Panc1 (cell line): ENCODE measurements around the gene KAZN. TPM values are rescaled to one million over a fixed set of nuclear protein-coding genes. Genes with fewer than 3 reads are reported as not detected.

Experiments
- ATAC-seq: fragments of 200-7000 bp; cut with Tn5 transposase; 2 replicates; pipeline ENCODE4 v1.9.1; 2020; ENCODE audit warnings: mild to moderate bottlenecking, moderate library complexity
- BruUV-seq: library from RNA; stranded (reverse); fragments of 400-500 nt; replicated peaks from 2 replicates; lab custom pipeline; 2021; lab: Mats Ljungman, UMichigan
- CTCF ChIA-PET: fragments of 300-600 bp; sonication (Branson Sonifier 250); formaldehyde crosslinking; loops from one replicate; lab custom pipeline; 2022; ENCODE audit warnings: antibody characterized with exemption; lab: Charles Lee
- POLR2A ChIA-PET: fragments of 300-600 bp; sonication (Branson Sonifier 250); formaldehyde crosslinking; loops from one replicate; lab custom pipeline; 2022; ENCODE audit warnings: antibody characterized with exemption; lab: Charles Lee
- DNase-seq: peaks from one replicate; pipeline ENCODE4 v3.0.0-alpha.2; 2010; ENCODE audit warnings: low read depth, low spot score
- H3K27ac ChIP-seq: 2 replicates; pipeline ENCODE4 v1.5.1; 2011; ENCODE audit warnings: mild to moderate bottlenecking, low read length, inconsistent platforms
- H3K27me3 ChIP-seq: fragments of 200-500 bp; sonication (Bioruptor generic); 2 replicates; pipeline ENCODE4 v1.6.0; 2014; ENCODE audit warnings: low read length, inconsistent platforms; ENCODE audit not compliant: control insufficient read depth, insufficient read depth
- H3K36me3 ChIP-seq: fragments of 200-500 bp; sonication (Bioruptor generic); 2 replicates; pipeline ENCODE4 v1.5.1; 2014; ENCODE audit warnings: inconsistent platforms, mild to moderate bottlenecking, low read length, moderate library complexity; ENCODE audit not compliant: control insufficient read depth, insufficient read depth
- H3K4me1 ChIP-seq: 2 replicates; pipeline ENCODE4 v1.5.1; 2011; ENCODE audit warnings: inconsistent platforms, mild to moderate bottlenecking, low read length, moderate library complexity; ENCODE audit not compliant: control insufficient read depth, insufficient read depth
- H3K4me3 ChIP-seq, 2 experiments: 2 replicates each; pipeline ENCODE4 v1.5.1; 2011 to 2012; ENCODE audit warnings: low read depth in 2 of 2, low read length in 2 of 2, mild to moderate bottlenecking in 2 of 2, inconsistent platforms in 1 of 2, moderate library complexity in 1 of 2
- H3K9me3 ChIP-seq: fragments of 200-500 bp; sonication (Bioruptor generic); 2 replicates; pipeline ENCODE4 v1.5.1; 2014; ENCODE audit warnings: low read depth, mild to moderate bottlenecking, inconsistent platforms, low read length, moderate library complexity; ENCODE audit not compliant: control insufficient read depth, insufficient read depth
- POLR2AphosphoS5 ChIP-seq: IDR thresholded peaks from 2 replicates; pipeline ENCODE4 v1.6.1; 2012; ENCODE audit warnings: mild to moderate bottlenecking, low read depth, low read length, moderate library complexity
- SIN3A ChIP-seq: IDR thresholded peaks from 2 replicates; pipeline ENCODE4 v1.6.1; 2012; ENCODE audit warnings: low read depth, mild to moderate bottlenecking, low read length, moderate library complexity, borderline replicate concordance; ENCODE audit not compliant: insufficient read depth
- TCF7L2 ChIP-seq: IDR thresholded peaks from 2 replicates; pipeline ENCODE4 v1.6.1; 2011; ENCODE audit warnings: mild to moderate bottlenecking, low read depth, low read length, inconsistent platforms
- in situ Hi-C: cut with HindIII; loops from 2 replicates; pipeline ENCODE4 v1.10.0; 2016; ENCODE audit warnings: low sequenced_read_pairs, low pct_unique_long_range_greater_than_20kb
- intact Hi-C: fragments of 100-400 bp; cut with micrococcal nuclease; formaldehyde crosslinking; loops from one replicate; pipeline ENCODE4 v1.10.0; 2022; ENCODE audit not compliant: unreplicated experiment
- total RNA-seq: library from RNA; stranded (reverse); gene quantifications from one replicate; pipeline ENCODE4 v1.2.1, GENCODE V29; 2021; ENCODE audit not compliant: unreplicated experiment
- TF ChIP-seq, protein P1 (sequence below), 2 experiments: IDR thresholded peaks; 2 replicates each; pipeline ENCODE4 v1.6.1; 2011 to 2012; ENCODE audit warnings: low read depth in 2 of 2, control low read depth in 1 of 2, low read length in 1 of 2, mild to moderate bottlenecking in 1 of 2, moderate library complexity in 1 of 2; ENCODE audit not compliant: insufficient read depth in 1 of 2
- TF ChIP-seq, protein P2 (sequence below): fragments of 450-650 bp; IDR thresholded peaks from 2 replicates; pipeline ENCODE4 v1.5.1; 2017; ENCODE audit warnings: mild to moderate bottlenecking

KAZN gene
- total RNA-seq, 1 experiment from 2014 or later: 6.6 TPM

DNA sequence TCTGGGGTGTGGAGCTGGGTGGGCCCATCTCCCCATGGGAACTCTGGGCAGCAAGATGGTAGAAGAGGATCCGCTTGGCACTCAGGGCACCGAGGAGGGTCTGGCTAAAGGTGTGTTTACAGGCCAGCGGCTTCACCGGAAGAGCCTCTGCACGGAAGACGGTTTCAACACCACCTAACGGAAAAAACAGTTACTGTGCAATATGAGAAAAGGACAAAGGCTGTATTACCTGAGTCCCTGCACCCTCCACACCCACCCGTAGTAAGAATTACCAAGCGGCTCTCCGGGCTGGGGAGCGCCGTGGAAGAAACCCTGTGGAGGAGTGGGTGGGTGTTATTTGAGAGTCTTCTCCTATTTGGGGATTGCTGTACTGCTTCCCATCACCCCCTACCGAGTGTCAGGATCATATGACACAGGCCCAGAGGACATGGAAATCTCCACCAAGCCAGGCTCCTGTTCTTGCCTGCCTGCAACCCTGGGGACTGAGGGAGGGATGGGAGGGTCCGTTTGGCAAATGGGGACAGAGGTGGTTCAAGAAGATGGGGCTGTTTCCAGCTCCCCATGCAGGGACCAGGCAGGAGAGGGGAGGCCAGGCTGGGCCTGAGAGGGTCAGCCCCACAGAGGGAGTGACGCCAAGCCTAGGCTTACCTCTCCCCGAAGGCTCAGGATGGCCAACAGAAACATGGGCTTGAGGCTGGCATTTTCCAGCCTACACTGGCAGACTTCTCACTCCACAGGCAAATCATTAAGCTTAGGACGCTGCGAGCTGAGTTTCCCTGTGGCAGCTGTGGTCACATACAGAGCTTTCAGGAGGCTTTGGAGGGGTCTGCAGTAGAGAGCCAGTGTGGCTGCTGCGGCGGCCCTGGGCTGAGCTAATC is 351.6 kb downstream of the KAZN start:
- in situ Hi-C loops (no loop called here), intact Hi-C loops (no loop called here)
- ChIA-PET CTCF (no interaction called here), POLR2A (interaction anchor here (0.6 kb wide), 1 partner anchor 16 kb away, joined by 3 read pairs; no protein-coding TSS in a partner anchor)
- Histone ChIP-seq H3K4me3 (no peak overlapping the region), H3K27me3 (no peaks in the 10 kb centered on the region), H3K36me3 (no peaks in the 10 kb centered on the region), H3K9me3 (no peaks in the 10 kb centered on the region), H3K4me1 (no peaks in the 10 kb centered on the region), H3K27ac (no peak overlapping the region)
- no peak for TF ChIP-seq POLR2AphosphoS5
- TF ChIP-seq TCF7L2: no peak
- TF ChIP-seq SIN3A: no peak
- TF ChIP-seq, protein P1, sequence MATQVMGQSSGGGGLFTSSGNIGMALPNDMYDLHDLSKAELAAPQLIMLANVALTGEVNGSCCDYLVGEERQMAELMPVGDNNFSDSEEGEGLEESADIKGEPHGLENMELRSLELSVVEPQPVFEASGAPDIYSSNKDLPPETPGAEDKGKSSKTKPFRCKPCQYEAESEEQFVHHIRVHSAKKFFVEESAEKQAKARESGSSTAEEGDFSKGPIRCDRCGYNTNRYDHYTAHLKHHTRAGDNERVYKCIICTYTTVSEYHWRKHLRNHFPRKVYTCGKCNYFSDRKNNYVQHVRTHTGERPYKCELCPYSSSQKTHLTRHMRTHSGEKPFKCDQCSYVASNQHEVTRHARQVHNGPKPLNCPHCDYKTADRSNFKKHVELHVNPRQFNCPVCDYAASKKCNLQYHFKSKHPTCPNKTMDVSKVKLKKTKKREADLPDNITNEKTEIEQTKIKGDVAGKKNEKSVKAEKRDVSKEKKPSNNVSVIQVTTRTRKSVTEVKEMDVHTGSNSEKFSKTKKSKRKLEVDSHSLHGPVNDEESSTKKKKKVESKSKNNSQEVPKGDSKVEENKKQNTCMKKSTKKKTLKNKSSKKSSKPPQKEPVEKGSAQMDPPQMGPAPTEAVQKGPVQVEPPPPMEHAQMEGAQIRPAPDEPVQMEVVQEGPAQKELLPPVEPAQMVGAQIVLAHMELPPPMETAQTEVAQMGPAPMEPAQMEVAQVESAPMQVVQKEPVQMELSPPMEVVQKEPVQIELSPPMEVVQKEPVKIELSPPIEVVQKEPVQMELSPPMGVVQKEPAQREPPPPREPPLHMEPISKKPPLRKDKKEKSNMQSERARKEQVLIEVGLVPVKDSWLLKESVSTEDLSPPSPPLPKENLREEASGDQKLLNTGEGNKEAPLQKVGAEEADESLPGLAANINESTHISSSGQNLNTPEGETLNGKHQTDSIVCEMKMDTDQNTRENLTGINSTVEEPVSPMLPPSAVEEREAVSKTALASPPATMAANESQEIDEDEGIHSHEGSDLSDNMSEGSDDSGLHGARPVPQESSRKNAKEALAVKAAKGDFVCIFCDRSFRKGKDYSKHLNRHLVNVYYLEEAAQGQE (IDR thresholded peaks at IDR 0.05; ENCODE audit: insufficient read depth in 1 of 2, low read depth in 2 of 2, low read length in 1 of 2): no peak
- TF ChIP-seq, protein P2, sequence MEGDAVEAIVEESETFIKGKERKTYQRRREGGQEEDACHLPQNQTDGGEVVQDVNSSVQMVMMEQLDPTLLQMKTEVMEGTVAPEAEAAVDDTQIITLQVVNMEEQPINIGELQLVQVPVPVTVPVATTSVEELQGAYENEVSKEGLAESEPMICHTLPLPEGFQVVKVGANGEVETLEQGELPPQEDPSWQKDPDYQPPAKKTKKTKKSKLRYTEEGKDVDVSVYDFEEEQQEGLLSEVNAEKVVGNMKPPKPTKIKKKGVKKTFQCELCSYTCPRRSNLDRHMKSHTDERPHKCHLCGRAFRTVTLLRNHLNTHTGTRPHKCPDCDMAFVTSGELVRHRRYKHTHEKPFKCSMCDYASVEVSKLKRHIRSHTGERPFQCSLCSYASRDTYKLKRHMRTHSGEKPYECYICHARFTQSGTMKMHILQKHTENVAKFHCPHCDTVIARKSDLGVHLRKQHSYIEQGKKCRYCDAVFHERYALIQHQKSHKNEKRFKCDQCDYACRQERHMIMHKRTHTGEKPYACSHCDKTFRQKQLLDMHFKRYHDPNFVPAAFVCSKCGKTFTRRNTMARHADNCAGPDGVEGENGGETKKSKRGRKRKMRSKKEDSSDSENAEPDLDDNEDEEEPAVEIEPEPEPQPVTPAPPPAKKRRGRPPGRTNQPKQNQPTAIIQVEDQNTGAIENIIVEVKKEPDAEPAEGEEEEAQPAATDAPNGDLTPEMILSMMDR: no peak
- ATAC-seq (no peak; the same call in 1 of the 2 replicates), DNase-seq (no peak)
- BruUV-seq: no TSS peak

DNA sequence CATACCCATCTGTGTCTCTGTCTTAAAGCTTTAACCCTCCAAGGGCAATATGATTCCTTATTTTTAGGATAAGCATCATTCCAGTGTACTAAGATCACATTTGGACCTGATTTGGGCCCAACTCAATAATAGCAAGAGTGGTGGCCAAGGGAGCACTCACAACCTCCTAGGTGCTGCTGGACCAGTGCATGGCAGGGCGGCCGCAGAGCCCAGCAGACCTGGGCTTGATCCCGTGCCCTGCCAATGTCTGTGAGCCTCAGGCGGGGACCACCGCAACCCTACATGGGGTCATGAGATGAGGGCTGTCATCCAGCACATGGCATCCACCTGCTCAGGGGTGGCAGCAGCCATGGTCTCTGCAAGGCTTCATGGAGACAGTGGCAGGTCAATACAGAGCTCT is 353.3 kb downstream of the KAZN start:
- DNase-seq (no peak), ATAC-seq (no peak)
- in situ Hi-C loops: no loop called here
- Histone ChIP-seq H3K36me3 (no peaks in the 10 kb centered on the region), H3K4me3 (no peak overlapping the region), H3K9me3 (no peaks in the 10 kb centered on the region), H3K27ac (no peak overlapping the region), H3K4me1 (no peaks in the 10 kb centered on the region), H3K27me3 (no peaks in the 10 kb centered on the region)
- CTCF ChIA-PET: interaction anchor here (0.6 kb wide), 2 partner anchors 27 to 32 kb away, joined by 4 to 5 read pairs; no protein-coding TSS in a partner anchor
- POLR2A ChIA-PET: no interaction called here
- TF ChIP-seq, protein P1 (IDR thresholded peaks at IDR 0.05; ENCODE audit: insufficient read depth in 1 of 2, low read depth in 2 of 2, low read length in 1 of 2): no peak
- no peak for TF ChIP-seq TCF7L2
- BruUV-seq: no TSS peak
- intact Hi-C loops: no loop called here
